B cell (primary cell): Measurements from ENCODE around the gene KATNIP. TPM values are rescaled to one million over a fixed set of nuclear protein-coding genes. Genes with fewer than 3 reads are reported as not detected.

ENCODE experiments used
- ATAC-seq: fragments of 200-7000 bp; cut with Tn5 transposase; one replicate; pipeline ENCODE4 v1.10.0; 2021; ENCODE audit warnings: low read depth, mild to moderate bottlenecking, moderate number of reproducible peaks, moderate library complexity
- CTCF ChIA-PET: fragments of 350-600 bp; sonication (Branson Sonifier 250); formaldehyde crosslinking; loops from one replicate; lab custom pipeline; 2021; ENCODE audit warnings: antibody characterized with exemption, inconsistent platforms; lab: Charles Lee
- POLR2A ChIA-PET: fragments of 350-600 bp; sonication (Branson Sonifier 250); formaldehyde crosslinking; loops from one replicate; lab custom pipeline; 2021; ENCODE audit warnings: antibody characterized with exemption; lab: Charles Lee
- DNase-seq: peaks from one replicate; pipeline ENCODE4 v3.0.0; 2013
- H2AFZ ChIP-seq: 2 replicates; pipeline ENCODE4 v1.6.1; 2012; ENCODE audit warnings: mild to moderate bottlenecking, low read depth, low read length; ENCODE audit not compliant: insufficient read depth, poor library complexity, severe bottlenecking
- H3K27ac ChIP-seq, 2 donors: 1 replicate in 1 of 2; 2 replicates in 1 of 2; pipeline ENCODE4 v1.5.1; 2012 to 2013; ENCODE audit warnings: low read length in 2 of 2, mild to moderate bottlenecking in 2 of 2, moderate library complexity in 1 of 2
- H3K27me3 ChIP-seq, 4 experiments: fragments of 200-600 bp in 1 of 4; sonication (generic) in 1 of 4; replicated peaks in 1 of 4; 1 replicate in 2 of 4; 2 replicates in 2 of 4; pipeline versions ENCODE4 v1.6.1 to v1.7.0; 2013 to 2016; ENCODE audit warnings: low read length in 3 of 4, mild to moderate bottlenecking in 2 of 4, mixed read lengths in 1 of 4, moderate library complexity in 1 of 4; ENCODE audit not compliant: insufficient read depth in 4 of 4, control insufficient read depth in 3 of 4; ENCODE audit errors: control extremely low read depth in 1 of 4
- H3K36me3 ChIP-seq, 2 experiments: replicated peaks in 1 of 2; 1 replicate in 1 of 2; 2 replicates in 1 of 2; pipeline versions ENCODE4 v1.6.1 to v1.7.1; 2013; ENCODE audit warnings: low read length in 1 of 2; ENCODE audit not compliant: insufficient read depth in 2 of 2, control insufficient read depth in 1 of 2; ENCODE audit errors: control extremely low read depth in 1 of 2, extremely low read depth in 1 of 2
- H3K4me1 ChIP-seq, 2 donors: fragments of 200-600 bp in 1 of 2; sonication (generic) in 1 of 2; 1 replicate in 1 of 2; 2 replicates in 1 of 2; pipeline versions ENCODE4 v1.5.1 to v1.6.1; 2013 to 2017; ENCODE audit warnings: low read length in 2 of 2; ENCODE audit not compliant: control insufficient read depth in 2 of 2, insufficient read depth in 2 of 2
- H3K4me2 ChIP-seq: replicated peaks from 2 replicates; pipeline ENCODE3; 2012; ENCODE audit warnings: mild to moderate bottlenecking, low read depth, low read length; ENCODE audit not compliant: poor library complexity, severe bottlenecking
- H3K4me3 ChIP-seq, 5 experiments: fragments of 200-600 bp in 1 of 5; sonication (generic) in 1 of 5; 1 replicate in 3 of 5; 2 replicates in 2 of 5; pipeline versions ENCODE4 v1.5.1 to v1.7.0; 2011 to 2016; ENCODE audit warnings: low read length in 4 of 5, mild to moderate bottlenecking in 4 of 5, low read depth in 2 of 5, control low read depth in 1 of 5, moderate library complexity in 1 of 5; ENCODE audit not compliant: insufficient read depth in 1 of 5; ENCODE audit errors: control extremely low read depth in 1 of 5, extremely low read depth in 1 of 5
- H3K79me2 ChIP-seq: fragments of 200-600 bp; sonication (generic); one replicate; pipeline ENCODE4 v1.6.0; 2016; ENCODE audit warnings: low read length; ENCODE audit not compliant: control insufficient read depth, insufficient read depth
- H3K9ac ChIP-seq: fragments of 200-600 bp; sonication (generic); 2 replicates; pipeline ENCODE4 v1.6.1; 2017; ENCODE audit warnings: mild to moderate bottlenecking, low read length, moderate library complexity
- H3K9me3 ChIP-seq, 3 donors: one replicate each; pipeline versions ENCODE4 v1.6.1 to v1.7.1; 2013; ENCODE audit warnings: low read length in 2 of 3; ENCODE audit not compliant: control insufficient read depth in 2 of 3, insufficient read depth in 1 of 3; ENCODE audit errors: control extremely low read depth in 1 of 3
- H4K20me1 ChIP-seq: 2 replicates; pipeline ENCODE4 v1.6.0; 2012; ENCODE audit warnings: mild to moderate bottlenecking, low read length; ENCODE audit not compliant: insufficient read depth, control insufficient read depth, poor library complexity, severe bottlenecking
- H3K27ac Mint-ChIP-seq: one replicate; pipeline ENCODE4 v1.8.0; 2021; ENCODE audit warnings: mixed read lengths
- H3K27me3 Mint-ChIP-seq: one replicate; pipeline ENCODE4 v1.8.0; 2021; ENCODE audit warnings: mixed read lengths
- H3K4me1 Mint-ChIP-seq: one replicate; pipeline ENCODE4 v1.8.0; 2021; ENCODE audit warnings: mixed read lengths
- H3K4me3 Mint-ChIP-seq: one replicate; pipeline ENCODE4 v1.8.0; 2021; ENCODE audit warnings: mixed read lengths
- H3K9me3 Mint-ChIP-seq: one replicate; pipeline ENCODE4 v1.8.0; 2022; ENCODE audit warnings: mixed read lengths; ENCODE audit not compliant: insufficient read depth
- EZH2 ChIP-seq: IDR thresholded peaks from 2 replicates; pipeline ENCODE4 v1.6.1; 2012; ENCODE audit warnings: borderline replicate concordance, low read depth, mild to moderate bottlenecking, moderate library complexity, low read length; ENCODE audit not compliant: insufficient read depth, poor library complexity, severe bottlenecking
- WGBS: methylation state at CpG from one replicate; pipeline ENCODE4 v1.1.5; 2013; ENCODE audit warnings: missing lambda C conversion rate; ENCODE audit not compliant: insufficient coverage; 5-methylcytosine and 5-hydroxymethylcytosine counted together
- intact Hi-C: fragments of 100-400 bp; cut with micrococcal nuclease; formaldehyde crosslinking; loops from one replicate; pipeline ENCODE4 v1.10.0; 2022
- polyA plus RNA-seq: library from polyadenylated mRNA; depleted of rRNA; stranded (reverse); fragments of >200 nt; gene quantifications from 2 replicates; pipeline ENCODE4 v1.2.3, GENCODE V29; 2012
- total RNA-seq, 2 donors: library from RNA; stranded (reverse); fragments of 120-200 nt in 1 of 2; gene quantifications; 1 replicate in 1 of 2; 2 replicates in 1 of 2; pipeline versions ENCODE4 v1.2.3 to v1.2.4, GENCODE V29; 2013 to 2022
- TF ChIP-seq, protein P1 (sequence below): fragments of 200-600 bp; IDR thresholded peaks from one replicate; pipeline ENCODE4 v1.8.0; 2022; ENCODE audit warnings: antibody characterized with exemption, mild to moderate bottlenecking

KATNIP gene
- total and polyA plus RNA-seq, 2 donors (not counting 1 experiment from before 2014, with no cell fraction given): 21.2 to 49.9 TPM

DNA sequence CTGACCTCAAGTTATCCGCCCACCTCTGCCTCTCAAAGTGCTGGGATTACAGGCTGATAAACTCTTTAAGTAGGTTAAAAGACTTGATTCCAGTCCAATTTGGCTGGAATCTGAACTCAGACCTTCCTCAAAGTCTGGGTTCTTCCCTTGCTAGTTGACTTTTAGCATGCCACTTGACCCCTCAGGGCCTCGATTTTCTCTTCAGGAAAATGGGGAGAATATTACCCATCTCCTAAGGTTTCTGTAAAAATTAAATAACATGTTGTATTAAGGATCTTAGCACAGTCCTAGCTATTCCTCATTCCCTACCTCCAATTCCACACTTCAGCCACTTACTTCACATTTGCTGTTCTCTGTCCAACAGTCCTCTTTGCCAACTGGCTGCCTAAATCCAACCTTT is 2.1 kb upstream of the KATNIP start:
- DNase-seq (no peak), ATAC-seq (no peak)
- 100% methylated on average over 1 of the region's 2 CpGs for WGBS
- H2AFZ ChIP-seq: no peak overlapping the region
- intact Hi-C loops: no loop called here
- H3K9me3 Mint-ChIP-seq: no peaks in the 10 kb centered on the region
- ChIA-PET POLR2A (no interaction called here), CTCF (no interaction called here)
- H3K27me3 ChIP-seq: no peaks in the 10 kb centered on the region
- no peak for TF ChIP-seq EZH2
- TF ChIP-seq, protein P1, sequence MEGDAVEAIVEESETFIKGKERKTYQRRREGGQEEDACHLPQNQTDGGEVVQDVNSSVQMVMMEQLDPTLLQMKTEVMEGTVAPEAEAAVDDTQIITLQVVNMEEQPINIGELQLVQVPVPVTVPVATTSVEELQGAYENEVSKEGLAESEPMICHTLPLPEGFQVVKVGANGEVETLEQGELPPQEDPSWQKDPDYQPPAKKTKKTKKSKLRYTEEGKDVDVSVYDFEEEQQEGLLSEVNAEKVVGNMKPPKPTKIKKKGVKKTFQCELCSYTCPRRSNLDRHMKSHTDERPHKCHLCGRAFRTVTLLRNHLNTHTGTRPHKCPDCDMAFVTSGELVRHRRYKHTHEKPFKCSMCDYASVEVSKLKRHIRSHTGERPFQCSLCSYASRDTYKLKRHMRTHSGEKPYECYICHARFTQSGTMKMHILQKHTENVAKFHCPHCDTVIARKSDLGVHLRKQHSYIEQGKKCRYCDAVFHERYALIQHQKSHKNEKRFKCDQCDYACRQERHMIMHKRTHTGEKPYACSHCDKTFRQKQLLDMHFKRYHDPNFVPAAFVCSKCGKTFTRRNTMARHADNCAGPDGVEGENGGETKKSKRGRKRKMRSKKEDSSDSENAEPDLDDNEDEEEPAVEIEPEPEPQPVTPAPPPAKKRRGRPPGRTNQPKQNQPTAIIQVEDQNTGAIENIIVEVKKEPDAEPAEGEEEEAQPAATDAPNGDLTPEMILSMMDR: no peak
- H3K9ac ChIP-seq: no peak overlapping the region
- peaks cover 13 to 22% of the 10 kb centered on the region in 2 donors for H3K4me1 ChIP-seq
- no peak overlapping the region for H3K4me3 Mint-ChIP-seq
- no peak overlapping the region for H3K27ac Mint-ChIP-seq
- no peak overlapping the region for H3K4me2 ChIP-seq
- peaks cover 33% of the 10 kb centered on the region for H3K4me1 Mint-ChIP-seq
- no peaks in the 10 kb centered on the region for H4K20me1 ChIP-seq
- no peak overlapping the region for H3K27ac ChIP-seq
- H3K36me3 ChIP-seq: peaks cover 0 to 27% of the 10 kb centered on the region in 2 experiments
- H3K79me2 ChIP-seq: peaks cover 44% of the 10 kb centered on the region
- no peak overlapping the region for H3K4me3 ChIP-seq
- no peaks in the 10 kb centered on the region for H3K9me3 ChIP-seq
- H3K27me3 Mint-ChIP-seq: no peaks in the 10 kb centered on the region

GRCh38 chr16:27549464-27549745 is 539 bp upstream of the KATNIP start:
- TF ChIP-seq, protein P1: no peak
- no peak for TF ChIP-seq EZH2
- intact Hi-C loops: no loop called here
- peak overlapping the region; percentile 97 for H3K4me2 ChIP-seq
- peak overlapping the region; percentile 99 for H3K4me3 Mint-ChIP-seq
- no peaks in the 10 kb centered on the region for H3K9me3 Mint-ChIP-seq
- CTCF ChIA-PET: interaction anchor here (0.9 to 1.8 kb wide), 2 partner anchors 33 to 669 kb away, joined by 3 to 4 read pairs; no protein-coding TSS in a partner anchor
- H3K27ac Mint-ChIP-seq: peak overlapping the region; percentile 97
- peak overlapping the region in 4 of 5 experiments; percentile 82 to 98 (median 96) for H3K4me3 ChIP-seq
- no peaks in the 10 kb centered on the region for H4K20me1 ChIP-seq
- POLR2A ChIA-PET: interaction anchor here (0.7 to 0.9 kb wide), 3 partner anchors 41 to 1299 kb away, joined by 3 to 4 read pairs (median 3); no protein-coding TSS in a partner anchor
- ATAC-seq (peak; percentile 13), DNase-seq (no peak)
- peaks cover 33% of the 10 kb centered on the region for H3K4me1 Mint-ChIP-seq
- no peaks in the 10 kb centered on the region for H3K9me3 ChIP-seq
- under 1% methylated on average over 15 of the region's 21 CpGs for WGBS
- peak overlapping the region; percentile 84 for H2AFZ ChIP-seq
- peak overlapping the region; percentile 99 for H3K9ac ChIP-seq
- H3K36me3 ChIP-seq: peaks cover 0 to 14% of the 10 kb centered on the region in 2 experiments
- H3K27ac ChIP-seq: peak overlapping the region; percentile 37 to 99
- H3K27me3 Mint-ChIP-seq: no peaks in the 10 kb centered on the region
- H3K4me1 ChIP-seq: peaks cover 13 to 22% of the 10 kb centered on the region in 2 donors
- H3K27me3 ChIP-seq: no peaks in the 10 kb centered on the region
- peaks cover 40% of the 10 kb centered on the region for H3K79me2 ChIP-seq
